ENCODE results near the gene CASP10. TPM values are rescaled to one million over a fixed set of nuclear protein-coding genes. Genes with fewer than 3 reads are reported as not detected.

The CASP10 gene
- total RNA-seq, 1 experiment from 2014 or later: 2.8 TPM

DNA sequence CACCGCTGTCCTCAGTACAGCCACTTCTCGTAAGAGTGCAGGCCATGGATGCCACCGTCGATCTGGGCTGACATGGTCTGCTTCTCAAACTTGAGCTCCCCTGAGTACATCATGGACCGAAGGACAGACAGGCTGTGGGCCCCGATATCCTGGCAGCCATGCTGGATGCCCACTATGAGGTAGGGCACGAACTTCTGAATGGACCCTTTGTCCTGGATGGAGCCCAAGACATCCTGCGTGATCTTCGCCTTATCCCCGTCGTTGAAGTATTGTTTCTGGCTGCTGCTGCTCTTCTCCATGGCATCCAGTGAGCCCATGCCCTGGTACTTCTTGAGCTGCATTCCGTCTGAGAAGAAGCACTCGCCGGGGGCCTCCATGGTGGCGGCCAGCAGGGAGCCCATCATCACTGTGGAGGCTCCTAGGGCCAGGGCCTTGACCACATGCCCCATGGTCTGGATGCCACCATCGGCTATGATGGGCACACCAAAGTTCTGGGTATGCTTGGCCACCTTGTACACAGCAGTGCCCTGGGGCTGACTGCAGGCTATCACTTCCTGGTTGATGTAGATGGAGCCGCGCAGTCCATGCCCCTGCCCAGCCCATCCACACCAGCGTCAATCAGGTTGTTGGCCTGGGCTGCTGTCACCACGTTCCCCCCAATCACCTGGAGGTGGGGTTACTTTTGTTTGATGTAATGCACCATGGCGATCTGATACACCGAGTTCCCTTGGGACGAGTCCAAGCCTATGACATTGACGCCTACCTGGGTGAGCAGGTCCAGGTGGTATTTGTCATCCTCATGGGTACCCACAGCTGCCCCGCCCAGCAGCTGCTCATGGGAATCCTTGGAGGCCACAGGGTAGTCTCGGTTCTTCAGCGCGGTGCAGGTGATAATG is 45.2 kb upstream of the CASP10 start (continued):
- TF ChIP-seq ERG (CRISPR knock-in tag; IDR thresholded peaks at IDR 0.05) (no peak), HMGA2 (CRISPR knock-in tag; IDR thresholded peaks at IDR 0.05) (no peak), ATF1 (CRISPR knock-in tag; IDR thresholded peaks at IDR 0.05) (no peak), FOXJ3 (CRISPR knock-in tag; IDR thresholded peaks at IDR 0.05; ENCODE audit: borderline replicate concordance) (no peak)
- TF ChIP-seq, protein P1, sequence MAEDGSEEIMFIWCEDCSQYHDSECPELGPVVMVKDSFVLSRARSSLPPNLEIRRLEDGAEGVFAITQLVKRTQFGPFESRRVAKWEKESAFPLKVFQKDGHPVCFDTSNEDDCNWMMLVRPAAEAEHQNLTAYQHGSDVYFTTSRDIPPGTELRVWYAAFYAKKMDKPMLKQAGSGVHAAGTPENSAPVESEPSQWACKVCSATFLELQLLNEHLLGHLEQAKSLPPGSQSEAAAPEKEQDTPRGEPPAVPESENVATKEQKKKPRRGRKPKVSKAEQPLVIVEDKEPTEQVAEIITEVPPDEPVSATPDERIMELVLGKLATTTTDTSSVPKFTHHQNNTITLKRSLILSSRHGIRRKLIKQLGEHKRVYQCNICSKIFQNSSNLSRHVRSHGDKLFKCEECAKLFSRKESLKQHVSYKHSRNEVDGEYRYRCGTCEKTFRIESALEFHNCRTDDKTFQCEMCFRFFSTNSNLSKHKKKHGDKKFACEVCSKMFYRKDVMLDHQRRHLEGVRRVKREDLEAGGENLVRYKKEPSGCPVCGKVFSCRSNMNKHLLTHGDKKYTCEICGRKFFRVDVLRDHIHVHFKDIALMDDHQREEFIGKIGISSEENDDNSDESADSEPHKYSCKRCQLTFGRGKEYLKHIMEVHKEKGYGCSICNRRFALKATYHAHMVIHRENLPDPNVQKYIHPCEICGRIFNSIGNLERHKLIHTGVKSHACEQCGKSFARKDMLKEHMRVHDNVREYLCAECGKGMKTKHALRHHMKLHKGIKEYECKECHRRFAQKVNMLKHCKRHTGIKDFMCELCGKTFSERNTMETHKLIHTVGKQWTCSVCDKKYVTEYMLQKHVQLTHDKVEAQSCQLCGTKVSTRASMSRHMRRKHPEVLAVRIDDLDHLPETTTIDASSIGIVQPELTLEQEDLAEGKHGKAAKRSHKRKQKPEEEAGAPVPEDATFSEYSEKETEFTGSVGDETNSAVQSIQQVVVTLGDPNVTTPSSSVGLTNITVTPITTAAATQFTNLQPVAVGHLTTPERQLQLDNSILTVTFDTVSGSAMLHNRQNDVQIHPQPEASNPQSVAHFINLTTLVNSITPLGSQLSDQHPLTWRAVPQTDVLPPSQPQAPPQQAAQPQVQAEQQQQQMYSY (CRISPR knock-in tag; IDR thresholded peaks at IDR 0.05): no peak

DNA sequence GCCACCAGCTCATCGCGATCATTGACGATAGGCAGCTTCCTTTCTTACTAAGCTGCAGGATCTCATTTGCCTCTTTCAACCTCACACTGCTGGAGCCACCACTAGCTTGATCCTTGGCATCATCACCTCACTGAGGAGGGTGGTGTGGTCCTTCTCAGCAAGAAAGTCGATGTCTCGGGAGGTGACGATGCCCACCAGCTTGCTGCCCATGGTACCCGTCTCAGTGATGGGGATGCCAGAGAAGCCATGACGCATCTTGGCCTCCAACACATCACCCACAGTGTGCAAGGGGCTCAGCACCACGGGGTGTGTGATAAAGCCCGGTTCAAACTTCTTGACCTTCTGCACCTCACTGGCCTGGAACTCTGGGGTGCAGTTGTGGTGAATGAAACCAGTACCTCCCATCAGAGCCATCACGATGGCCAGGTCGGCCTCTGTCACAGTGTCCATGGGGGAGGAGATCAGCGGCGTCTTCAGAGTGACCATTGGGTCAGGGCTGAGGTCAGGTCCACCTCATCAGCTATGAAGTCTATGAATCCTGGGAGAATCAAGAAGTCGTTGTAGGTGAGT is 44.5 kb upstream of the CASP10 start:
- Mint-ChIP-seq H3K27ac (0 out of 2 replicates have a peak overlapping the region, but pooled peaks have one; percentile 88), H3K9me3 (no peaks in the 10 kb centered on the region), H3K36me3 (peaks cover 26% of the 10 kb centered on the region), H3K4me3 (no peak overlapping the region), H3K4me1 (peaks cover 18% of the 10 kb centered on the region), H3K27me3 (ENCODE audit: low read depth) (no peaks in the 10 kb centered on the region)
- POLR2A ChIA-PET: no interaction called here
- DNase-seq (ENCODE audit: low spot score): no peak
- ATAC-seq: no peak
- CTCF ChIA-PET: interaction anchor here (1.1 kb wide), 1 partner anchor 94 kb away, joined by 4 read pairs; no protein-coding TSS in a partner anchor
- no peak for TF ChIP-seq NR3C1 (CRISPR knock-in tag; conservative IDR thresholded peaks at IDR 0.05; ENCODE audit: low read depth)
- TF ChIP-seq, protein P2, sequence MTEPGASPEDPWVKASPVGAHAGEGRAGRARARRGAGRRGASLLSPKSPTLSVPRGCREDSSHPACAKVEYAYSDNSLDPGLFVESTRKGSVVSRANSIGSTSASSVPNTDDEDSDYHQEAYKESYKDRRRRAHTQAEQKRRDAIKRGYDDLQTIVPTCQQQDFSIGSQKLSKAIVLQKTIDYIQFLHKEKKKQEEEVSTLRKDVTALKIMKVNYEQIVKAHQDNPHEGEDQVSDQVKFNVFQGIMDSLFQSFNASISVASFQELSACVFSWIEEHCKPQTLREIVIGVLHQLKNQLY (CRISPR knock-in tag; IDR thresholded peaks at IDR 0.05): no peak
- no peak for TF ChIP-seq FOXP4 (CRISPR knock-in tag; IDR thresholded peaks at IDR 0.05)
- TF ChIP-seq SP1 (CRISPR knock-in tag; conservative IDR thresholded peaks at IDR 0.05): no peak
- no peak for TF ChIP-seq MXD4 (CRISPR knock-in tag; IDR thresholded peaks at IDR 0.05; ENCODE audit: borderline replicate concordance)
- TF ChIP-seq ATF6 (CRISPR knock-in tag; IDR thresholded peaks at IDR 0.05): no peak
- no peak for TF ChIP-seq CDX4 (CRISPR knock-in tag; IDR thresholded peaks at IDR 0.05; ENCODE audit: borderline replicate concordance)
- TF ChIP-seq E2F5 (CRISPR knock-in tag; IDR thresholded peaks at IDR 0.05): no peak
- no peak for TF ChIP-seq IRF2 (CRISPR knock-in tag; IDR thresholded peaks at IDR 0.05; ENCODE audit: borderline replicate concordance, low read depth)
- TF ChIP-seq ZNF423 (CRISPR knock-in tag; IDR thresholded peaks at IDR 0.05): no peak
- TF ChIP-seq, protein P3, sequence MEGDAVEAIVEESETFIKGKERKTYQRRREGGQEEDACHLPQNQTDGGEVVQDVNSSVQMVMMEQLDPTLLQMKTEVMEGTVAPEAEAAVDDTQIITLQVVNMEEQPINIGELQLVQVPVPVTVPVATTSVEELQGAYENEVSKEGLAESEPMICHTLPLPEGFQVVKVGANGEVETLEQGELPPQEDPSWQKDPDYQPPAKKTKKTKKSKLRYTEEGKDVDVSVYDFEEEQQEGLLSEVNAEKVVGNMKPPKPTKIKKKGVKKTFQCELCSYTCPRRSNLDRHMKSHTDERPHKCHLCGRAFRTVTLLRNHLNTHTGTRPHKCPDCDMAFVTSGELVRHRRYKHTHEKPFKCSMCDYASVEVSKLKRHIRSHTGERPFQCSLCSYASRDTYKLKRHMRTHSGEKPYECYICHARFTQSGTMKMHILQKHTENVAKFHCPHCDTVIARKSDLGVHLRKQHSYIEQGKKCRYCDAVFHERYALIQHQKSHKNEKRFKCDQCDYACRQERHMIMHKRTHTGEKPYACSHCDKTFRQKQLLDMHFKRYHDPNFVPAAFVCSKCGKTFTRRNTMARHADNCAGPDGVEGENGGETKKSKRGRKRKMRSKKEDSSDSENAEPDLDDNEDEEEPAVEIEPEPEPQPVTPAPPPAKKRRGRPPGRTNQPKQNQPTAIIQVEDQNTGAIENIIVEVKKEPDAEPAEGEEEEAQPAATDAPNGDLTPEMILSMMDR (IDR thresholded peaks at IDR 0.05): no peak
- no peak for TF ChIP-seq SOX15 (CRISPR knock-in tag; IDR thresholded peaks at IDR 0.05)
- TF ChIP-seq JAZF1 (CRISPR knock-in tag; IDR thresholded peaks at IDR 0.05): no peak
- no peak for TF ChIP-seq ZNF416 (CRISPR knock-in tag; IDR thresholded peaks at IDR 0.05)
- no peak for TF ChIP-seq ZNF232 (CRISPR knock-in tag; IDR thresholded peaks at IDR 0.05)

All from WTC11 (cell line).